NB4 (cell line): ENCODE data around the gene CDC73.

Experiments
- DNase-seq: peaks from one replicate; pipeline ENCODE4 v3.0.0; 2010; ENCODE audit warnings: low read depth
- H3K4me3 ChIP-seq: one replicate; pipeline ENCODE4 v1.5.1; 2011; ENCODE audit warnings: mild to moderate bottlenecking, low read depth, low read length, moderate library complexity
- MYC ChIP-seq: IDR thresholded peaks from 2 replicates; pipeline ENCODE4 v1.6.1; 2011; ENCODE audit warnings: low read depth, low read length
- POLR2A ChIP-seq: IDR thresholded peaks from 2 replicates; pipeline ENCODE4 v1.6.1; 2011; ENCODE audit warnings: mild to moderate bottlenecking; ENCODE audit not compliant: insufficient read length; ENCODE audit errors: extremely low read depth
- TF ChIP-seq, protein P1 (sequence below): IDR thresholded peaks from one replicate; pipeline ENCODE4 v1.5.1; 2012; ENCODE audit warnings: low read depth, low read length
- TF ChIP-seq, protein P2 (sequence below): IDR thresholded peaks from 2 replicates; pipeline ENCODE4 v1.6.1; 2011; ENCODE audit warnings: low read depth, low read length

CDC73 gene

DNA sequence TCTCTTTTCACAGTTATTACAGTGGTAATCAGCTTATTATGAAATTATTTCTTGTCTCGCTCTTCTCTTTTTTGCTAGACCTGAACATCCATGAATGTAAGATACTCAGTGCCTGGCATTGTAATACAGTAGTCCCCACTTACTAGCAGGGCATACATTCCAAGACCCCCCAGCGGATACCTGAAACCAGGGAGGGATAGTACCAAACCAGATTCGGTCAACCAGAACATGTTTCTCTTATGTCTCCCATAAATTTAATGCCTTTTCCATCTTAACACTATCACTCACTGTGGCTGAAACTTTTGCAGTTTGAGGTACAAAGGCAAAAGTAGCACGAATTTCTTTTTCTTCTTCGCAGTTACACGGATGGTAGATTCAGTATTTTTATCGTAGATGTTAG, 89.2 kb downstream of the CDC73 start:
- no peak for TF ChIP-seq MYC
- DNase-seq, result no peak
- H3K4me3 ChIP-seq, result no peak overlapping the region

DNA sequence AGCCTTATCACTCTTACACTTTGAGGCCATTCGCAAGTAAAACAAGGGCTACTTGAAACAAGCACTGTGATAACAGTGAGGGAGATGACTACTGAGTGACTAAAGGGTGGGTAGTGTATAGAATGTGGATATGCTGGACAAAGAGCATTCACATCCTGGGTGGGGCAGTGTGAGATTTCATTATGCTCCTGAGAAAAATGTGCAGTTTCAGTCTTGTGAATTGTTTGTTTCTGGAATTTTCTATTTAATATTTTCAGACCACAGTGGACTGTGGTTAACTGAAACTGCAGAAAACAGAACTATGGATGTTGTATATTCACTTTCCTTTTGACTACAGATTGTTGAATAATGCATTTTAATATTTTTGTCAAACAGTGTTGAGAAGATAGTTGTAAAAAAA, 89.7 kb downstream of the CDC73 start:
- H3K4me3 ChIP-seq, result no peak overlapping the region
- no peak for TF ChIP-seq POLR2A
- TF ChIP-seq MYC, result no peak
- TF ChIP-seq, protein P1, sequence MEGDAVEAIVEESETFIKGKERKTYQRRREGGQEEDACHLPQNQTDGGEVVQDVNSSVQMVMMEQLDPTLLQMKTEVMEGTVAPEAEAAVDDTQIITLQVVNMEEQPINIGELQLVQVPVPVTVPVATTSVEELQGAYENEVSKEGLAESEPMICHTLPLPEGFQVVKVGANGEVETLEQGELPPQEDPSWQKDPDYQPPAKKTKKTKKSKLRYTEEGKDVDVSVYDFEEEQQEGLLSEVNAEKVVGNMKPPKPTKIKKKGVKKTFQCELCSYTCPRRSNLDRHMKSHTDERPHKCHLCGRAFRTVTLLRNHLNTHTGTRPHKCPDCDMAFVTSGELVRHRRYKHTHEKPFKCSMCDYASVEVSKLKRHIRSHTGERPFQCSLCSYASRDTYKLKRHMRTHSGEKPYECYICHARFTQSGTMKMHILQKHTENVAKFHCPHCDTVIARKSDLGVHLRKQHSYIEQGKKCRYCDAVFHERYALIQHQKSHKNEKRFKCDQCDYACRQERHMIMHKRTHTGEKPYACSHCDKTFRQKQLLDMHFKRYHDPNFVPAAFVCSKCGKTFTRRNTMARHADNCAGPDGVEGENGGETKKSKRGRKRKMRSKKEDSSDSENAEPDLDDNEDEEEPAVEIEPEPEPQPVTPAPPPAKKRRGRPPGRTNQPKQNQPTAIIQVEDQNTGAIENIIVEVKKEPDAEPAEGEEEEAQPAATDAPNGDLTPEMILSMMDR, result no peak
- TF ChIP-seq, protein P2, sequence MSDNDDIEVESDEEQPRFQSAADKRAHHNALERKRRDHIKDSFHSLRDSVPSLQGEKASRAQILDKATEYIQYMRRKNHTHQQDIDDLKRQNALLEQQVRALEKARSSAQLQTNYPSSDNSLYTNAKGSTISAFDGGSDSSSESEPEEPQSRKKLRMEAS, result no peak
- no peak for DNase-seq

GRCh38 chr1:193212637-193213036, 90.8 kb downstream of the CDC73 start:
- TF ChIP-seq POLR2A (no peak), MYC (no peak)
- TF ChIP-seq, protein P2, result no peak
- TF ChIP-seq, protein P1, result no peak
- H3K4me3 ChIP-seq, result no peak overlapping the region
- no peak for DNase-seq

DNA sequence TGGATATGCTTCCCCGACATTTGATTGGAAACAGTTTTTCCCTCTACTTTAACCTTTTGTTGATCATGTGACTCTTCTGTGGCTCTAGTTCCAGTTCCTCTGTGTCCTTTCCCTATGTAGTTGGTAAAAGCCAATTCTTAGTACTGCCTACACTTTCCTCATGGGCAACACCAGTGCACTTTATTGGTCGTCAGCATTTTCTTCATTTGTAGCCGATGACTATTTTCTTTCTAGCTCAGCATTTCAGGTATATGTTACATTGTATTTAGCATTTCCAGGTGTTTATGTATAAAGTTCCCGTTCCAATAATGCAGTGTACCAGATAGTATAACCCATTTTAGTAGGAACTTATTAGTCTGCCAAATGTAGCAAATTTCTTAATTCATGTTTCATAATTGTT, 92.2 kb downstream of the CDC73 start:
- no peak overlapping the region for H3K4me3 ChIP-seq
- TF ChIP-seq MYC (no peak), POLR2A (no peak)
- TF ChIP-seq, protein P2, result no peak
- TF ChIP-seq, protein P1, result no peak
- no peak for DNase-seq

DNA sequence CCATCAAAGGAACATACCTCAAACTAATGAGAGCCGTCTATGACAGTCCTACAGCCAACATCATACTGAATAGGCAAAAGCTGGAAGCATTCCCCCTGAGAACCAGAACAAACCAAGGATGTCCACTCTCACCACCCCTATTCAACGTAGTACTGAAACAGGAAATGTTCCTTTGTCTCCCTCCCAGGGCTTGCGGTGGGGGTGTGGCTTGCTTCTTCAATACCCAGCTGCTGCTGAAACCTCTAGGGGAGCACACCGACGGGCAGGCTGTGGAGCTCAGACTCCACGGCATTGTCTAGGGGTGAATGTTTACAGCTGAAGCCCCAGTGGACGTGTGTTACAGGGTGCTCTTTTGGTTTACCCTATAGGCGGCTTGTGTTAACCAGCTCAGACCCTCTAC, 95.1 kb downstream of the CDC73 start:
- TF ChIP-seq MYC (no peak), POLR2A (no peak)
- TF ChIP-seq, protein P1, result no peak
- TF ChIP-seq, protein P2, result no peak
- H3K4me3 ChIP-seq, result no peak overlapping the region
- no peak for DNase-seq

DNA sequence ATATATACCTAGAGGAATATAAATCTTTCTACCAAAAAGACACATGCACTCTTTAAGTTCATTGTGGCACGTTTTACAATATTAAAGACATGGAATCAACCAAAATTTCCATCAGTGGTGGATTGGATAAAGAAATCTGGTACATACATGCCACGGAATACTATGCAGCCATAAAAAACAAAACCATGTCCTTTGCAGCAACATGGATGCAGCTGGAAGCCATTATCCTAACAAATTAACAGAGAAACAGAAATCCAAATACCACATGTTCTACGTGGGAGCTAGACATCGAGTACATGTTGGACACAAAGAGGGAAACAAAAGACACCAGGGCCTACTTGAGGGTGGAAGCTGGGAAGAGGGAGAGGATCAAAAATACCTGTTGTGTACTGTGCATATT, 97.6 kb downstream of the CDC73 start:
- no peak overlapping the region for H3K4me3 ChIP-seq
- DNase-seq, result no peak
- TF ChIP-seq MYC (no peak), POLR2A (no peak)
- TF ChIP-seq, protein P1, result no peak
- TF ChIP-seq, protein P2, result no peak

DNA sequence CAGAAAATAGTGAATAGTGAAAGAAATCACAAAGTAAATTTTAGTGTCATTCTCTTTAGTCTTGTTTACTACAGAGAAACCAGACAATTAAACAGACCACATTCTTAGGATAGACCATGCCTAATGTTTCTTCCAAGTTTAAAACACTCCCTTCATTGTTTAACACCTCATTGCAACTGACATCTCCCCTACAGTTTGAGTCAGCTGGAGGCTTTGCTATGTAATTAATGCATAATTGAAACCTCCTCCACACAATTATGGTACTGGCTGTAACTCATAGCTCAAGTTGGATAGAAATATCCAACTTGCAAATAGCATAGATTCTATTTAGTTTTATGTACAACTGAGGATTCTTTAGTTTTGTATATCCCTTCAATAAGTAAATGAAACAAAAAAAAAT, 99.8 kb downstream of the CDC73 start:
- DNase-seq, result no peak
- TF ChIP-seq, protein P1, result no peak
- TF ChIP-seq, protein P2, result no peak
- TF ChIP-seq POLR2A (no peak), MYC (no peak)
- H3K4me3 ChIP-seq, result no peak overlapping the region
